ENCODE data around the gene AGBL4.

Gene AGBL4

DNA sequence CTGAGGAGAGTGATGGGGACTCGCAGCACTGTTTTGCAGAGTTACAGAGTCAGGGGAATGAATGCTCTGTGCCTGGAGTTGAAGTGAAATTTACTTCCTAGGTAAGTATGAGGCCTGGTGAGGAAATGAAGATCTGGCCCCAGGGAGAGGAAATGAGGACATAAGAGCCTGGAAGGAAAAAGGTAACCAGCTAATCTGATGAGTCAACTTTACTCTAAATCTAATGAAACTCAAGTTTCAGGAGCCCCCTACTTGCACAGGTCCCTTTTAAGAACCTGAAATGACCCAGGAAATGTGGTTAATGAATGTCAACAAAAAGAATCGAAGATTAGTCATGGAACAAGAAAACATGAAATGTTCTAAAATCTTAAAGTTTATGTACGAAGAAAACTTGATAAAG, 599.0 kb downstream of the AGBL4 start:
- TF ChIP-seq, protein P1, sequence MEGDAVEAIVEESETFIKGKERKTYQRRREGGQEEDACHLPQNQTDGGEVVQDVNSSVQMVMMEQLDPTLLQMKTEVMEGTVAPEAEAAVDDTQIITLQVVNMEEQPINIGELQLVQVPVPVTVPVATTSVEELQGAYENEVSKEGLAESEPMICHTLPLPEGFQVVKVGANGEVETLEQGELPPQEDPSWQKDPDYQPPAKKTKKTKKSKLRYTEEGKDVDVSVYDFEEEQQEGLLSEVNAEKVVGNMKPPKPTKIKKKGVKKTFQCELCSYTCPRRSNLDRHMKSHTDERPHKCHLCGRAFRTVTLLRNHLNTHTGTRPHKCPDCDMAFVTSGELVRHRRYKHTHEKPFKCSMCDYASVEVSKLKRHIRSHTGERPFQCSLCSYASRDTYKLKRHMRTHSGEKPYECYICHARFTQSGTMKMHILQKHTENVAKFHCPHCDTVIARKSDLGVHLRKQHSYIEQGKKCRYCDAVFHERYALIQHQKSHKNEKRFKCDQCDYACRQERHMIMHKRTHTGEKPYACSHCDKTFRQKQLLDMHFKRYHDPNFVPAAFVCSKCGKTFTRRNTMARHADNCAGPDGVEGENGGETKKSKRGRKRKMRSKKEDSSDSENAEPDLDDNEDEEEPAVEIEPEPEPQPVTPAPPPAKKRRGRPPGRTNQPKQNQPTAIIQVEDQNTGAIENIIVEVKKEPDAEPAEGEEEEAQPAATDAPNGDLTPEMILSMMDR (conservative IDR thresholded peaks at IDR 0.05; ENCODE audit: low read depth) = no peak
- DNase-seq (ENCODE audit: low spot score) = no peak
- ChIA-PET CTCF (no interaction called here), POLR2A (ENCODE audit: low non-redundant PET) (no interaction called here)
- no peak overlapping the region for H3K27ac ChIP-seq

DNA sequence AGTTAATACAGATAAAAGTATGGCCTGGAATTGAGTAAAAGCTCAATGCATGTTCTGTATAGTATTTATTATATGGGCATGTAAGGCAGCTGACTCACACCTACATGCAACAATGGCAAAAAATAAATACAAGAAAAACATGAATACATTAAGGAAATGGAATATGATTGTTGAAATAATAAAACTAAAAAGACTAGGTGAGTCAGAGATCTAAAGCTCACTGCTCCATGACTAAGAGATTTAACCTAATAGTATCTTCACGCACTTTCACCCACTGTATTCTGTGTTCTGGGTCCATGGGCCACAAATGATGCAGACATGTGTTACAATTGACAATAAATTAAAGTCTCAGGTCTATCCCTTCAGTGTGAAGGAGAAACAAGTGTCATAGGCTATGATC, 607.0 kb downstream of the AGBL4 start:
- TF ChIP-seq, protein P1 (conservative IDR thresholded peaks at IDR 0.05; ENCODE audit: low read depth) = no peak
- no peak overlapping the region for H3K27ac ChIP-seq
- DNase-seq (ENCODE audit: low spot score) = no peak
- ChIA-PET POLR2A (ENCODE audit: low non-redundant PET) (no interaction called here), CTCF (no interaction called here)

DNA sequence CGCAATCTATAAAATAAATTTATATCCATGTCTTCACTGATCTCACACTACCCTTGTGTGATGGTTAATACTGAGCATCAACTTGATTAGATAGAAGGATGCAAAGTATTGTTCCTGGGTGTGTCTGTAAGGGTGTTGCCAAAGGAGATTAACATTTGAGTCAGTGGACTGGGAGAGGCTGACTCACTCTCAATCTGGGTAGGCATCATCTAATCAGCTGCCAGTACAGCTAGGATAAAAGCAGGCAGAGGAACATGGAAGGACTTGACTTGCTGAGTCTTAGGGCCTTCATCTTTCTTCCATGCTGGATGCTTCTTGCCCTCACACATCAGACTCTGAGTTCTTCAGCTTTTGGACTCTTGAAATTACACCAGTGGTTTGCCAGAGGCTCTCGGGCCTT, 615.4 kb downstream of the AGBL4 start:
- POLR2A ChIA-PET (ENCODE audit: low non-redundant PET) = no interaction called here
- no peak overlapping the region for H3K27ac ChIP-seq
- DNase-seq (ENCODE audit: low spot score) = no peak
- TF ChIP-seq, protein P1 (conservative IDR thresholded peaks at IDR 0.05; ENCODE audit: low read depth) = no peak
- CTCF ChIA-PET = no interaction called here

GRCh38 chr1:49397086-49397485, 626.7 kb downstream of the AGBL4 start:
- ChIA-PET POLR2A (ENCODE audit: low non-redundant PET) (no interaction called here), CTCF (no interaction called here)
- no peak overlapping the region for H3K27ac ChIP-seq
- DNase-seq (ENCODE audit: low spot score) = no peak
- TF ChIP-seq, protein P1 (conservative IDR thresholded peaks at IDR 0.05; ENCODE audit: low read depth) = no peak

DNA sequence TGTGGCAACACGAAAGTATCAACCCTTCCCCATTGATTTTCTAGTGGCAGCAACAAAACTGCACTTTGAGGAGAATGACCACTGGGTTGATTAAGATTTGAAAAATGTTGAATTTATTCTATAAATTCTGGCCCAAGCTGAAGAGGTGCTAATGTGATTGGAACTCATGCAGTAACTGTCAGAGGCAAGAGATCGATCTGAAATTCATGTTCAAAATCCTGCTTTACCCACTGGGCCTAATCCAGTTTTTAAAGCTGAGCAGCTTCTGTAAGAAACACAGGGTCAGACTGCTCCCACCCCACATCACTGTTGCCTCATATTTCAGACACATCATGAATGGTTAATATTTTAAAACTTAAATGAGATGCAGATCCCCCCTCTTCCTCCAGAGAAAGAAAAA, 629.6 kb downstream of the AGBL4 start:
- POLR2A ChIA-PET (ENCODE audit: low non-redundant PET) = no interaction called here
- CTCF ChIA-PET = no interaction called here
- H3K27ac ChIP-seq = no peak overlapping the region
- TF ChIP-seq, protein P1 (conservative IDR thresholded peaks at IDR 0.05; ENCODE audit: low read depth) = no peak
- DNase-seq (ENCODE audit: low spot score) = no peak

- POLR2A ChIA-PET (ENCODE audit: low non-redundant PET) = no interaction called here
- TF ChIP-seq, protein P1 (conservative IDR thresholded peaks at IDR 0.05; ENCODE audit: low read depth) = no peak
- DNase-seq (ENCODE audit: low spot score) = no peak
Observed at GRCh38 chr1:49389699-49390098, 634.1 kb downstream of the AGBL4 start.

GRCh38 chr1:49364676-49365075, 659.1 kb downstream of the AGBL4 start:
- ChIA-PET CTCF (no interaction called here), POLR2A (ENCODE audit: low non-redundant PET) (no interaction called here)
- TF ChIP-seq, protein P1 (conservative IDR thresholded peaks at IDR 0.05; ENCODE audit: low read depth) = no peak
- no peak overlapping the region for H3K27ac ChIP-seq
- DNase-seq (ENCODE audit: low spot score) = peak; percentile 4

More at GRCh38 chr1:49389699-49390098, 634.1 kb downstream of the AGBL4 start:
- H3K27ac ChIP-seq = no peak overlapping the region
- CTCF ChIA-PET = no interaction called here

Measured in RWPE1 (cell line).